WERI-Rb-1 (cell line): Measurements from ENCODE around the gene PCDH9.

Experiments used
- DNase-seq: peaks from one replicate; pipeline ENCODE4 v3.0.0-alpha.2; 2020
- H3K27ac ChIP-seq: fragments of 250-450 bp; sonication (Bioruptor Pico); 2 replicates; pipeline ENCODE4 v1.5.1; 2020; ENCODE audit warnings: mild to moderate bottlenecking, moderate library complexity
- H3K27me3 ChIP-seq: fragments of 250-450 bp; sonication (Bioruptor Pico); 2 replicates; pipeline ENCODE4 v1.5.1; 2021; ENCODE audit warnings: mild to moderate bottlenecking, low read depth, moderate library complexity; ENCODE audit not compliant: insufficient read depth, severe bottlenecking
- H3K36me3 ChIP-seq: fragments of 250-450 bp; sonication (Bioruptor Pico); 2 replicates; pipeline ENCODE4 v1.5.1; 2020; ENCODE audit warnings: mild to moderate bottlenecking, moderate library complexity
- H3K4me3 ChIP-seq: 2 replicates; pipeline ENCODE4 v1.5.1; 2011; ENCODE audit warnings: low read depth, mild to moderate bottlenecking, control low read depth, low read length
- H3K9me3 ChIP-seq: fragments of 250-450 bp; sonication (Bioruptor Pico); 2 replicates; pipeline ENCODE4 v1.5.1; 2021; ENCODE audit warnings: mild to moderate bottlenecking, moderate library complexity; ENCODE audit not compliant: severe bottlenecking
- TF ChIP-seq, protein P1 (sequence below): IDR thresholded peaks from 2 replicates; pipeline ENCODE4 v1.5.1; 2011; ENCODE audit warnings: low read depth, mild to moderate bottlenecking, control low read depth, inconsistent platforms, low read length

Gene PCDH9

DNA sequence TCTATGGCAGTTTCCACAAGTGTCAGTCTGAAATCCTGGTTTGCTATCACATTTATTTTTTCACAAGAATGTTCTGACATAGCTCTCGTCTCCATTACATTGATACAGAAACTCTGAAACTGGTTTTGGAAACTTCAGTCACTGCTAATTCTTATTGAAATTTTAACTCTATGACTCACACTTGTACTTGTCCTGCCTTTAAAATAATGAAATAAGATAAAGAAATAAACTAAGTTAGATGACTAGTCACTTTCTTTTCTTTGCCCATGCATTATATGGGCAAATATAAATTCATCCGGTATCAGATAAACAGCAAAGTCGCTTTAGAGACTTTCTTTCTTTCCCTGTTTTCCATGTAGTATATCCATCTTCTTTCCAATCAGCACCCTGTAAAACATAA lies 257.5 kb downstream of the PCDH9 start:
- no peak overlapping the region for H3K4me3 ChIP-seq
- H3K27ac ChIP-seq: no peak overlapping the region
- no peaks in the 10 kb centered on the region for H3K9me3 ChIP-seq
- no peaks in the 10 kb centered on the region for H3K36me3 ChIP-seq
- no peak for DNase-seq
- TF ChIP-seq, protein P1, sequence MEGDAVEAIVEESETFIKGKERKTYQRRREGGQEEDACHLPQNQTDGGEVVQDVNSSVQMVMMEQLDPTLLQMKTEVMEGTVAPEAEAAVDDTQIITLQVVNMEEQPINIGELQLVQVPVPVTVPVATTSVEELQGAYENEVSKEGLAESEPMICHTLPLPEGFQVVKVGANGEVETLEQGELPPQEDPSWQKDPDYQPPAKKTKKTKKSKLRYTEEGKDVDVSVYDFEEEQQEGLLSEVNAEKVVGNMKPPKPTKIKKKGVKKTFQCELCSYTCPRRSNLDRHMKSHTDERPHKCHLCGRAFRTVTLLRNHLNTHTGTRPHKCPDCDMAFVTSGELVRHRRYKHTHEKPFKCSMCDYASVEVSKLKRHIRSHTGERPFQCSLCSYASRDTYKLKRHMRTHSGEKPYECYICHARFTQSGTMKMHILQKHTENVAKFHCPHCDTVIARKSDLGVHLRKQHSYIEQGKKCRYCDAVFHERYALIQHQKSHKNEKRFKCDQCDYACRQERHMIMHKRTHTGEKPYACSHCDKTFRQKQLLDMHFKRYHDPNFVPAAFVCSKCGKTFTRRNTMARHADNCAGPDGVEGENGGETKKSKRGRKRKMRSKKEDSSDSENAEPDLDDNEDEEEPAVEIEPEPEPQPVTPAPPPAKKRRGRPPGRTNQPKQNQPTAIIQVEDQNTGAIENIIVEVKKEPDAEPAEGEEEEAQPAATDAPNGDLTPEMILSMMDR: no peak
- no peaks in the 10 kb centered on the region for H3K27me3 ChIP-seq

DNA sequence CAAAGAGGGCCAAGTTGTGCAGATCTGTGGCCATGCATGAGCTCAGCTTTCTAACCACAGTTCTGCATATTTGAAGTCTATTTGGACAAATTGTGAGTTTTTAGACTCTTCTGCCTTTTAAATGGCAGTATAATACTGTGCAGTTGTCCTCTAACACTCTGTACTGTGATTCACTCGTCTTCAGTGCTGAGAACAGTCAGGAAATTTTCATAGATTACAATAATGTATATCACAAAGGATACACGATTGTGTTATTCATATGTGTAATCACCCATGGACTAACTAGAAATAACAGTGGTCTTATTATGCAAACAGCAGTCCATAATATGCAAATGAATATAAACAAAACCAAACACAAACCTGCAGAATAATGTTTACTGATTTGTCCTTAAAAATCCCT lies 259.1 kb downstream of the PCDH9 start:
- H3K27me3 ChIP-seq: no peaks in the 10 kb centered on the region
- no peaks in the 10 kb centered on the region for H3K9me3 ChIP-seq
- no peak for DNase-seq
- H3K36me3 ChIP-seq: no peaks in the 10 kb centered on the region
- TF ChIP-seq, protein P1: no peak
- H3K4me3 ChIP-seq: no peak overlapping the region
- H3K27ac ChIP-seq: no peak overlapping the region

DNA sequence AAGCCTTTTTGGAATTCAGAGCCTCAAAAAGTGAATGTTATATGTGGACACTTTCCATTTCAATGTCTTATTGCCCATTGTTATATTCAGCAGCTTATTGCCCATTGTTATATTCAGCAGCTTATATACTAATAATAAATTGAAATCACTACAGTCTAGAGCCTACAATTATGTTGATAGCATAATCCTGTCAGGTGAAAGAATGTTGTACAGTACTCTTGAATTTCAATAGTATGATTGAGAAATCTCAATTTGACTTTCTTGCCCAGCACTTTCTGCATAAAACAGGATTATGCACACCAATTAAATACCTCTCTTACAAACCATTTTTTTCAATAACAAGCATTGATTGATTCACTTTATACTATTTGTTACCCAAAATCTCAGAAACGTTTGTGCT lies 260.8 kb downstream of the PCDH9 start:
- Histone ChIP-seq H3K27me3 (no peaks in the 10 kb centered on the region), H3K36me3 (no peaks in the 10 kb centered on the region), H3K9me3 (no peaks in the 10 kb centered on the region), H3K27ac (no peak overlapping the region), H3K4me3 (no peak overlapping the region)
- DNase-seq: no peak
- TF ChIP-seq, protein P1: no peak

DNA sequence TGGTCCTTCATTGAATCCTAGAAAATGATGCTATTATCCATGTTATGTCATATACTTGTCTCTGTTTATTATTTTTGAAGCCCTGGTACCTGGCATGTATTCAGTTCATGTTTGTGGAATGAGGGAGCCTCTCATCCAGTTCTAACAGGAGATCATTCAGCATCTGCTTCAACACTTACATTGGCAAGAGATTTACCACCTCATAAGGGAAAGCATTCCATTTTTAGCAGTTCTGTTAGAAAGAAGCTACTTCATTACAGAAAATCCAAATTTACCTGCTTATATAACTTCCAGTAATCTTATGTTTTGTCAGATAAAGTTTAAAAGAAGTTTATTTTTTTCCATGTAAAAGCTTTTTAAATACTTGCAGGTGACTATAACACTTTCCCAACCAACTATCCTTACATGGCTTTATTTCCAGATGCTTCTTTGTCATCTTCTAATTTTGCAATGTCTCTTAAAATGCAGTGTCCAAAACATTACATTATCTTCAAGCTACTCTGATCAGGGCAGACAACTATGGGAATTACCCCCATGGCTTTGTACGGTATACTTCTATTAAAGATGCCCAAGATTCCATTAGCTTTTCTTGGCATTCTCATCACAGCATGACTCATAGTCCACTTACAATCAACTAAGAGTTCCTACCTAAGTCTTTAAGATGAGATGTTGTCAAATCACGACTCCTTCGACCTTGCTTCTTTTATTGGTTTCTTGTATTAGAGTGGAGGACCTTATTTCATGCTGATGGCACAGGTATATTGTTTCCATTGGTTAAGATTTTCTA lies 262.1 kb downstream of the PCDH9 start:
- no peaks in the 10 kb centered on the region for H3K9me3 ChIP-seq
- TF ChIP-seq, protein P1: no peak
- no peaks in the 10 kb centered on the region for H3K27me3 ChIP-seq
- H3K36me3 ChIP-seq: no peaks in the 10 kb centered on the region
- no peak for DNase-seq
- no peak overlapping the region for H3K4me3 ChIP-seq
- H3K27ac ChIP-seq: no peak overlapping the region

DNA sequence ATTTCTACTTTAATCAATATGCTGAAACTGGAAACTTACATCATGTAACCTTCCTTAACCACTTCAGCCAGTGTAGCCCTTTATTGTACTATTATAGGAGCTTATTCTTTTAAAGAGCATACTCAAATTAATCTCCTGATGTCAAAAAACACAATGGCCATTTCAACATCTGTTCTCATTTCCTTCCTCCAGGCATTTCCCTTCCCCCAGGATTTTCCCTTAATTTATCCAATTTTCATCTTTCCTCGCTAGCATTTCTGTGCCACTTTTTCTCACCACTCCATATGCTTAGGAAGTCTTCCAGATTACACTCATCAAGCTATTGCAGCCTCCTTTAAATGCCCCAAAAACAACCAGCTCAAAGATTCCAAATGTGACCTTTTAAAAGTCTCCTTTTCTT lies 265.0 kb downstream of the PCDH9 start:
- H3K36me3 ChIP-seq: no peaks in the 10 kb centered on the region
- H3K4me3 ChIP-seq: no peak overlapping the region
- H3K27ac ChIP-seq: no peak overlapping the region
- no peak for DNase-seq
- TF ChIP-seq, protein P1: no peak
- H3K9me3 ChIP-seq: no peaks in the 10 kb centered on the region
- no peaks in the 10 kb centered on the region for H3K27me3 ChIP-seq

DNA sequence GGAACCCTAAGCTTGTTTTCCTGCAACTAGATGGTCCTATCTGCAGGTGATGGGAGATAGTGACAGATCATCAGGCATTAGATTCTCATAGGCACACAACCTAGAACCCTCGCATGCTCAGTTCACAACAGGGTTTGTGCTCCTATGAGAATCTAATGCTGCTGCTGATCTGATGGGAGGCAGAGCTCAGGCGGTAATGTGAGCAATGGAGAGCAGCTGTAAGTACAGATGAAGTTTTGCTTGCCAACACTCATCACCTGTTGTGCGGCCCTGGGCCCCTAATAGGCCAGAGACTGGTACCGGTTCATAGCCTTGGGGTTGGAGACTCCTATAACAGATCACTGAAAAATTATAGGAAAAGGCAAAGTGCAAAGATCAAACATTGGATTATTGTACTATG lies 267.2 kb downstream of the PCDH9 start:
- Histone ChIP-seq H3K9me3 (no peaks in the 10 kb centered on the region), H3K36me3 (no peaks in the 10 kb centered on the region), H3K27me3 (no peaks in the 10 kb centered on the region), H3K4me3 (no peak overlapping the region), H3K27ac (no peak overlapping the region)
- DNase-seq: no peak
- TF ChIP-seq, protein P1: no peak
